H1 (cell line): Measurements from ENCODE around the gene CARM1. TPM values are rescaled to one million over a fixed set of nuclear protein-coding genes. Genes with fewer than 3 reads are reported as not detected.

Experiments
- CTCF ChIA-PET: fragments of 300-600 bp; sonication (Branson Sonifier 250); formaldehyde crosslinking; loops from one replicate; lab custom pipeline; 2021; ENCODE audit not compliant: partially characterized antibody; lab: Charles Lee
- POLR2A ChIA-PET: fragments of 300-600 bp; sonication (Branson Sonifier 250); formaldehyde crosslinking; loops from one replicate; lab custom pipeline; 2021; ENCODE audit warnings: inconsistent platforms; ENCODE audit not compliant: partially characterized antibody; lab: Charles Lee
- DNase-seq, 2 experiments: peaks; one replicate each; pipeline versions ENCODE4 v3.0.0 to v3.0.0-alpha.2; 2010 to 2022; ENCODE audit warnings: low spot score in 2 of 2, low read depth in 1 of 2, mixed read lengths in 1 of 2
- FAIRE-seq: peaks from 2 replicates; lab custom pipeline; 2011; peaks lifted over from hg19 to GRCh38; lab: Jason Lieb, UNC
- H2AFZ ChIP-seq: 2 replicates; pipeline ENCODE4 v1.8.1; 2012; ENCODE audit warnings: low read length, inconsistent platforms
- H2AK5ac ChIP-seq: 2 replicates; pipeline ENCODE4 v1.6.1; 2013; ENCODE audit warnings: low read depth, low read length
- H2BK120ac ChIP-seq: replicated peaks from 2 replicates; pipeline ENCODE3; 2013; ENCODE audit warnings: low read depth, low read length, inconsistent platforms
- H2BK12ac ChIP-seq: 2 replicates; pipeline ENCODE4 v1.6.1; 2013; ENCODE audit warnings: low read depth, low read length
- H2BK15ac ChIP-seq: 2 replicates; pipeline ENCODE4 v1.6.1; 2013; ENCODE audit warnings: low read length
- H2BK20ac ChIP-seq: 2 replicates; pipeline ENCODE4 v1.6.1; 2013; ENCODE audit warnings: low read length
- H2BK5ac ChIP-seq: 2 replicates; pipeline ENCODE4 v1.6.1; 2013; ENCODE audit warnings: low read depth, low read length
- H3K14ac ChIP-seq: 2 replicates; pipeline ENCODE4 v1.6.1; 2013; ENCODE audit warnings: inconsistent platforms; ENCODE audit not compliant: insufficient read length
- H3K18ac ChIP-seq: 2 replicates; pipeline ENCODE4 v1.6.1; 2013; ENCODE audit warnings: low read length; ENCODE audit errors: extremely low read depth
- H3K23ac ChIP-seq: 2 replicates; pipeline ENCODE4 v1.6.1; 2013; ENCODE audit warnings: inconsistent platforms; ENCODE audit not compliant: insufficient read length
- H3K23me2 ChIP-seq: 2 replicates; pipeline ENCODE4 v1.6.1; 2013; ENCODE audit warnings: low read depth, low read length
- H3K27ac ChIP-seq: 2 replicates; pipeline ENCODE4 v1.6.1; 2011; ENCODE audit warnings: low read depth, low read length, inconsistent platforms
- H3K27me3 ChIP-seq, 4 experiments: replicated peaks in 1 of 4; 1 replicate in 1 of 4; 2 replicates in 3 of 4; pipeline versions ENCODE4 v1.6.1 to v1.8.1; 2011 to 2013; ENCODE audit warnings: low read length in 3 of 4, mild to moderate bottlenecking in 3 of 4, inconsistent platforms in 2 of 4, mixed read lengths in 2 of 4, moderate library complexity in 1 of 4; ENCODE audit not compliant: control insufficient read depth in 3 of 4, insufficient read depth in 3 of 4; ENCODE audit errors: extremely low read depth in 1 of 4
- H3K36me3 ChIP-seq, 4 experiments: 2 replicates each; pipeline versions ENCODE4 v1.6.1 to v1.8.1; 2011 to 2013; ENCODE audit warnings: mild to moderate bottlenecking in 4 of 4, low read length in 3 of 4, moderate library complexity in 2 of 4, control low read depth in 1 of 4, inconsistent platforms in 1 of 4; ENCODE audit not compliant: insufficient read depth in 4 of 4, control insufficient read depth in 2 of 4
- H3K4ac ChIP-seq: replicated peaks from 2 replicates; pipeline ENCODE3; 2013; ENCODE audit warnings: low read length, low read depth, mixed read lengths, inconsistent platforms; ENCODE audit not compliant: insufficient read length
- H3K4me1 ChIP-seq, 4 experiments: replicated peaks in 1 of 4; 1 replicate in 1 of 4; 2 replicates in 3 of 4; pipeline versions ENCODE4 v1.6.1 to v1.8.1; 2011 to 2013; ENCODE audit warnings: low read length in 3 of 4, inconsistent platforms in 2 of 4, mixed read lengths in 1 of 4; ENCODE audit not compliant: insufficient read depth in 4 of 4, control insufficient read depth in 3 of 4
- H3K4me2 ChIP-seq, 2 experiments: 2 replicates each; pipeline versions ENCODE4 v1.6.1 to v1.8.1; 2011 to 2013; ENCODE audit warnings: low read depth in 2 of 2, low read length in 2 of 2, control low read depth in 1 of 2, inconsistent platforms in 1 of 2, mild to moderate bottlenecking in 1 of 2; ENCODE audit not compliant: insufficient read depth in 1 of 2
- H3K4me3 ChIP-seq, 4 experiments: fragments of 200-600, 300-600 bp in 1 of 4; sonication (generic), shearing (Covaris generic), sonication (Bioruptor Twin) in 1 of 4; 2 replicates each; pipeline versions ENCODE4 v1.5.1 to v1.8.1; 2011 to 2016; ENCODE audit warnings: low read length in 4 of 4, low read depth in 3 of 4, control low read depth in 2 of 4, inconsistent platforms in 2 of 4, mild to moderate bottlenecking in 2 of 4, mixed read lengths in 1 of 4, moderate library complexity in 1 of 4; ENCODE audit not compliant: insufficient read depth in 2 of 4; ENCODE audit errors: extremely low read depth in 1 of 4
- H3K56ac ChIP-seq: replicated peaks from 2 replicates; pipeline ENCODE3; 2013; ENCODE audit warnings: low read depth, mild to moderate bottlenecking, mixed read lengths, low read length, inconsistent platforms; ENCODE audit not compliant: insufficient read length
- H3K79me1 ChIP-seq: 2 replicates; pipeline ENCODE4 v1.6.1; 2013; ENCODE audit warnings: low read depth, low read length, control low read depth
- H3K79me2 ChIP-seq, 2 experiments: 2 replicates each; pipeline versions ENCODE4 v1.6.1 to v1.8.1; 2012 to 2013; ENCODE audit warnings: low read length in 2 of 2, mild to moderate bottlenecking in 2 of 2, inconsistent platforms in 1 of 2; ENCODE audit not compliant: insufficient read depth in 2 of 2, control insufficient read depth in 1 of 2
- H3K9ac ChIP-seq, 4 experiments: replicated peaks in 1 of 4; 1 replicate in 1 of 4; 2 replicates in 3 of 4; pipeline versions ENCODE4 v1.6.1 to v1.8.1; 2011 to 2013; ENCODE audit warnings: low read depth in 3 of 4, low read length in 3 of 4, control low read depth in 2 of 4, mild to moderate bottlenecking in 2 of 4, moderate library complexity in 2 of 4, inconsistent platforms in 1 of 4; ENCODE audit errors: extremely low read depth in 1 of 4
- H3K9me3 ChIP-seq, 2 experiments: 2 replicates each; pipeline versions ENCODE4 v1.6.1 to v1.8.1; 2012 to 2013; ENCODE audit warnings: mild to moderate bottlenecking in 2 of 2, moderate library complexity in 2 of 2, control low read depth in 1 of 2, inconsistent platforms in 1 of 2, low read depth in 1 of 2, low read length in 1 of 2, mixed read lengths in 1 of 2; ENCODE audit not compliant: insufficient read depth in 2 of 2
- H4K20me1 ChIP-seq, 2 experiments: replicated peaks in 1 of 2; 2 replicates each; pipeline versions ENCODE3 to v1.8.1; 2011 to 2013; ENCODE audit warnings: inconsistent platforms in 2 of 2, low read length in 2 of 2, mild to moderate bottlenecking in 1 of 2; ENCODE audit not compliant: insufficient read depth in 2 of 2, control insufficient read depth in 1 of 2
- H4K5ac ChIP-seq: 2 replicates; pipeline ENCODE4 v1.6.1; 2013; ENCODE audit warnings: low read length, low read depth, mixed read lengths, inconsistent platforms; ENCODE audit not compliant: insufficient read length
- H4K8ac ChIP-seq: 2 replicates; pipeline ENCODE4 v1.8.0; 2013; ENCODE audit warnings: mild to moderate bottlenecking, moderate library complexity, low read length, inconsistent platforms; ENCODE audit not compliant: insufficient read depth; ENCODE audit errors: extremely low read depth
- H4K91ac ChIP-seq: replicated peaks from 2 replicates; pipeline ENCODE3; 2013; ENCODE audit warnings: low read length, mixed read lengths, inconsistent platforms; ENCODE audit not compliant: insufficient read length
- ASH2L ChIP-seq: fragments of 200-600, 300-600 bp; sonication (generic); IDR thresholded peaks from one replicate; pipeline ENCODE4 v1.7.1; 2017; ENCODE audit warnings: low read length
- CTBP2 ChIP-seq: IDR thresholded peaks from 2 replicates; pipeline ENCODE4 v1.7.0; 2011; ENCODE audit warnings: borderline replicate concordance, mild to moderate bottlenecking, moderate library complexity, mixed read lengths, low read length; ENCODE audit not compliant: insufficient read depth, insufficient read length
- EZH2 ChIP-seq: fragments of 200-600 bp; sonication (generic); IDR thresholded peaks from 2 replicates; pipeline ENCODE4 v1.7.1; 2012; ENCODE audit warnings: low read depth, mild to moderate bottlenecking, moderate library complexity, low read length, inconsistent platforms; ENCODE audit not compliant: severe bottlenecking
- HDAC6 ChIP-seq: IDR thresholded peaks from one replicate; pipeline ENCODE4 v1.7.1; 2012; ENCODE audit warnings: low read depth, mild to moderate bottlenecking, inconsistent platforms, low read length, moderate library complexity
- JUN ChIP-seq: IDR thresholded peaks from 2 replicates; pipeline ENCODE4 v1.6.1; 2011; ENCODE audit warnings: low read depth, mild to moderate bottlenecking, improper control_type of control experiment, low read length
- PHF8 ChIP-seq: fragments of 200-600 bp; sonication (generic); conservative IDR thresholded peaks from 2 replicates; pipeline ENCODE4 v1.7.1; 2012; ENCODE audit warnings: low read depth, mild to moderate bottlenecking, inconsistent platforms, low read length, moderate library complexity
- POLR2AphosphoS5 ChIP-seq: IDR thresholded peaks from 2 replicates; pipeline ENCODE4 v1.6.1; 2011; ENCODE audit warnings: low read depth, low read length
- RBBP5 ChIP-seq: IDR thresholded peaks from 2 replicates; pipeline ENCODE4 v1.7.1; 2012; ENCODE audit warnings: low read depth, mild to moderate bottlenecking, inconsistent platforms, low read length, moderate library complexity, borderline replicate concordance
- SP2 ChIP-seq: IDR thresholded peaks from 2 replicates; pipeline ENCODE4 v1.6.1; 2012; ENCODE audit warnings: mild to moderate bottlenecking, low read length, inconsistent platforms
- TAF1 ChIP-seq: IDR thresholded peaks from 2 replicates; pipeline ENCODE4 v1.6.1; 2011; ENCODE audit warnings: mild to moderate bottlenecking, low read depth, low read length
- ZNF274 ChIP-seq: IDR thresholded peaks from 2 replicates; pipeline ENCODE4 v1.7.0; 2012; ENCODE audit warnings: low read length, borderline replicate concordance; ENCODE audit errors: extremely low read depth
- WGBS, 2 experiments: shearing (Covaris generic) in 1 of 2; methylation state at CpG; one replicate each; pipeline versions ENCODE4 v1.1.6 to v1.1.7; 2013 to 2015; ENCODE audit warnings: low lambda C conversion rate in 2 of 2, mixed read lengths in 2 of 2, inconsistent platforms in 1 of 2, low coverage in 1 of 2, missing lambda C conversion rate in 1 of 2; ENCODE audit not compliant: insufficient replicate concordance in 2 of 2, insufficient coverage in 1 of 2, insufficient read length in 1 of 2; ENCODE audit errors: extremely low coverage in 1 of 2, missing lambda C conversion rate in 1 of 2; 5-methylcytosine and 5-hydroxymethylcytosine counted together
- polyA plus RNA-seq, 7 experiments: library from polyadenylated mRNA; depleted of rRNA in 3 of 7; stranded (reverse) in 5 of 7; unstranded in 2 of 7; fragments of >200 nt in 5 of 7; fragments of 200-250 nt in 2 of 7; gene quantifications; 1 replicate in 5 of 7; 2 replicates in 1 of 7; 4 replicates in 1 of 7; pipeline versions ENCODE4 v1.2.1 to v1.2.3, GENCODE V29; 2011 to 2013; ENCODE audit warnings: missing spikeins in 2 of 7, mixed read lengths in 2 of 7
- total RNA-seq: library from RNA; stranded (reverse); fragmentation: NEBNext Ultra II Directional; extraction: Animal tissue kit (Norgen Biotek cat#: 25700); gene quantifications from 2 replicates; pipeline ENCODE4 v1.2.1, GENCODE V29; 2021

The CARM1 gene
- total and polyA plus RNA-seq, 2 of the 8 experiments (the other 6 are each of a cell fraction or from before 2014, with no cell fraction given) = 134 to 164 TPM

- no peak overlapping the region for H3K23ac ChIP-seq
- H3K56ac ChIP-seq = no peak overlapping the region
- no peak overlapping the region for H3K4me3 ChIP-seq
- H2BK12ac ChIP-seq = no peak overlapping the region
- no peak overlapping the region for H2AK5ac ChIP-seq
- H3K9me3 ChIP-seq = no peaks in the 10 kb centered on the region
- no peak overlapping the region; a peak in 1 of 7 replicates for H3K9ac ChIP-seq
- H3K36me3 ChIP-seq = peaks cover 10 to 40% (median 28%) of the 10 kb centered on the region in 4 experiments; a peak in 7 of 8 replicates
- no peak overlapping the region for H3K27ac ChIP-seq
- H3K23me2 ChIP-seq = no peaks in the 10 kb centered on the region
- FAIRE-seq = no peak
- H4K91ac ChIP-seq = no peak overlapping the region
- ChIA-PET POLR2A (interaction anchor here (0.9 to 2.1 kb wide), 5 partner anchors 8 to 44 kb away, joined by 3 to 8 read pairs (median 4); no protein-coding TSS in a partner anchor), CTCF (interaction anchor here (0.9 to 1.1 kb wide), 4 partner anchors 8 to 28 kb away, joined by 3 to 4 read pairs (median 4); no protein-coding TSS in a partner anchor)
- H2BK5ac ChIP-seq = no peak overlapping the region
- H3K4ac ChIP-seq = no peak overlapping the region
- no peak overlapping the region for H3K4me2 ChIP-seq
- 97% methylated on average over 6 of the region's 6 CpGs; no CpG with 5 or more reads in 1 of the 2 experiments for WGBS, 2 experiments
- peaks cover 3 to 13% of the 10 kb centered on the region in 2 experiments for H4K20me1 ChIP-seq
- no peak overlapping the region for H3K14ac ChIP-seq
- no peak overlapping the region for H4K5ac ChIP-seq
- H4K8ac ChIP-seq = no peak overlapping the region
- H2BK120ac ChIP-seq = no peak overlapping the region
- no peak overlapping the region for H2BK15ac ChIP-seq
- no peaks in the 10 kb centered on the region for H3K27me3 ChIP-seq
- TF ChIP-seq PHF8 = no peak
- no peak for TF ChIP-seq ZNF274
- no peak for TF ChIP-seq CTBP2
- TF ChIP-seq JUN = no peak
- no peak for TF ChIP-seq EZH2
- no peak for TF ChIP-seq RBBP5
- no peak for TF ChIP-seq HDAC6
- no peak for TF ChIP-seq POLR2AphosphoS5
- TF ChIP-seq TAF1 = no peak
- TF ChIP-seq ASH2L = no peak
- no peak for TF ChIP-seq SP2
- TF ChIP-seq, all 59 proteins: peak for 0
- Histone ChIP-seq H3K79me2 (no peaks in the 10 kb centered on the region), H3K4me1 (no peaks in the 10 kb centered on the region; a peak in 2 of 7 replicates), H2AFZ (no peak overlapping the region), H3K18ac (no peak overlapping the region), H3K79me1 (peaks cover 2% of the 10 kb centered on the region), H2BK20ac (no peak overlapping the region)
- no peak for DNase-seq
Measured at GRCh38 chr19:10916602-10917001, 45.2 kb downstream of the CARM1 start.
